ENCODE data around the gene CACNA1E. TPM values are rescaled to one million over a fixed set of nuclear protein-coding genes. Genes with fewer than 3 reads are reported as not detected.

The CACNA1E gene
- total RNA-seq, 1 donor from 2014 or later: not detected

GRCh38 chr1:181497870-181498269 lies 14.6 kb downstream of the CACNA1E start:
- Mint-ChIP-seq H3K4me1 (ENCODE audit: unreplicated experiment) (no peaks in the 10 kb centered on the region), H3K36me3 (ENCODE audit: unreplicated experiment) (no peaks in the 10 kb centered on the region), H3K9me3 (ENCODE audit: unreplicated experiment) (no peaks in the 10 kb centered on the region), H3K27me3 (ENCODE audit: unreplicated experiment) (no peaks in the 10 kb centered on the region), H3K27ac (ENCODE audit: unreplicated experiment) (no peak overlapping the region), H3K4me3 (ENCODE audit: unreplicated experiment) (no peak overlapping the region)
- no peak for TF ChIP-seq CTCF (IDR thresholded peaks at IDR 0.05)
- DNase-seq (ENCODE audit: extremely low spot score, unreplicated experiment): no peak

- no peaks in the 10 kb centered on the region for H3K27me3 Mint-ChIP-seq (ENCODE audit: unreplicated experiment)
- TF ChIP-seq CTCF (IDR thresholded peaks at IDR 0.05): no peak
- DNase-seq (ENCODE audit: extremely low spot score, unreplicated experiment): no peak
- no peaks in the 10 kb centered on the region for H3K4me1 Mint-ChIP-seq (ENCODE audit: unreplicated experiment)
- H3K36me3 Mint-ChIP-seq (ENCODE audit: unreplicated experiment): no peaks in the 10 kb centered on the region
- no peak overlapping the region for H3K27ac Mint-ChIP-seq (ENCODE audit: unreplicated experiment)
- no peak overlapping the region for H3K4me3 Mint-ChIP-seq (ENCODE audit: unreplicated experiment)
- H3K9me3 Mint-ChIP-seq (ENCODE audit: unreplicated experiment): no peaks in the 10 kb centered on the region
These were observed 16.5 kb downstream of the CACNA1E start for GRCh38 chr1:181499825-181500224.

GRCh38 chr1:181500636-181501035 lies 17.3 kb downstream of the CACNA1E start:
- TF ChIP-seq CTCF (IDR thresholded peaks at IDR 0.05): no peak
- H3K36me3 Mint-ChIP-seq (ENCODE audit: unreplicated experiment): no peaks in the 10 kb centered on the region
- H3K9me3 Mint-ChIP-seq (ENCODE audit: unreplicated experiment): no peaks in the 10 kb centered on the region
- no peaks in the 10 kb centered on the region for H3K27me3 Mint-ChIP-seq (ENCODE audit: unreplicated experiment)
- no peak overlapping the region for H3K4me3 Mint-ChIP-seq (ENCODE audit: unreplicated experiment)
- no peak for DNase-seq (ENCODE audit: extremely low spot score, unreplicated experiment)
- H3K27ac Mint-ChIP-seq (ENCODE audit: unreplicated experiment): no peak overlapping the region
- no peaks in the 10 kb centered on the region for H3K4me1 Mint-ChIP-seq (ENCODE audit: unreplicated experiment)

GRCh38 chr1:181501612-181502011 lies 18.3 kb downstream of the CACNA1E start:
- Mint-ChIP-seq H3K36me3 (ENCODE audit: unreplicated experiment) (no peaks in the 10 kb centered on the region), H3K9me3 (ENCODE audit: unreplicated experiment) (no peaks in the 10 kb centered on the region), H3K4me1 (ENCODE audit: unreplicated experiment) (no peaks in the 10 kb centered on the region), H3K4me3 (ENCODE audit: unreplicated experiment) (no peak overlapping the region), H3K27me3 (ENCODE audit: unreplicated experiment) (no peaks in the 10 kb centered on the region), H3K27ac (ENCODE audit: unreplicated experiment) (no peak overlapping the region)
- TF ChIP-seq CTCF (IDR thresholded peaks at IDR 0.05): no peak
- DNase-seq (ENCODE audit: extremely low spot score, unreplicated experiment): no peak

GRCh38 chr1:181503171-181503810 lies 20.0 kb downstream of the CACNA1E start:
- no peaks in the 10 kb centered on the region for H3K27me3 Mint-ChIP-seq (ENCODE audit: unreplicated experiment)
- H3K9me3 Mint-ChIP-seq (ENCODE audit: unreplicated experiment): no peaks in the 10 kb centered on the region
- no peaks in the 10 kb centered on the region for H3K36me3 Mint-ChIP-seq (ENCODE audit: unreplicated experiment)
- H3K27ac Mint-ChIP-seq (ENCODE audit: unreplicated experiment): no peak overlapping the region
- no peak for DNase-seq (ENCODE audit: extremely low spot score, unreplicated experiment)
- no peaks in the 10 kb centered on the region for H3K4me1 Mint-ChIP-seq (ENCODE audit: unreplicated experiment)
- no peak for TF ChIP-seq CTCF (IDR thresholded peaks at IDR 0.05)
- no peak overlapping the region for H3K4me3 Mint-ChIP-seq (ENCODE audit: unreplicated experiment)
